OCI-LY1 (cell line): ENCODE results near the gene SUFU.

ENCODE experiments used
- H2AFZ ChIP-seq: fragments of 200-600 bp; sonication (generic), shearing (Covaris generic); 2 replicates; pipeline ENCODE4 v1.6.0; 2014; ENCODE audit warnings: antibody characterized with exemption, mild to moderate bottlenecking, low read length
- H3F3A ChIP-seq: fragments of 200-600 bp; sonication (generic), shearing (Covaris generic); 2 replicates; pipeline ENCODE4 v1.6.0; 2014; ENCODE audit warnings: mild to moderate bottlenecking, antibody characterized with exemption, low read length, moderate library complexity; ENCODE audit not compliant: insufficient read depth
- H3K27ac ChIP-seq: fragments of 200-600 bp; sonication (generic); 2 replicates; pipeline ENCODE4 v1.5.1; 2014; ENCODE audit warnings: low read length, mixed run types, mild to moderate bottlenecking, low read depth; ENCODE audit not compliant: poor library complexity, severe bottlenecking
- H3K27me3 ChIP-seq: fragments of 200-600 bp; sonication (generic); 2 replicates; pipeline ENCODE4 v1.6.0; 2014; ENCODE audit warnings: antibody characterized with exemption, mild to moderate bottlenecking, low read length, moderate library complexity; ENCODE audit not compliant: insufficient read depth
- H3K36me3 ChIP-seq: fragments of 200-600 bp; sonication (generic); 2 replicates; pipeline ENCODE4 v1.6.1; 2014; ENCODE audit warnings: mild to moderate bottlenecking, antibody characterized with exemption, low read length, moderate library complexity, mixed read lengths; ENCODE audit not compliant: insufficient read depth
- H3K4me1 ChIP-seq: fragments of 200-600 bp; sonication (generic); 2 replicates; pipeline ENCODE4 v1.5.1; 2014; ENCODE audit warnings: mild to moderate bottlenecking, low read length, moderate library complexity; ENCODE audit not compliant: insufficient read depth, severe bottlenecking
- H3K4me2 ChIP-seq: fragments of 200-600 bp; sonication (generic), shearing (Covaris generic); 2 replicates; pipeline ENCODE4 v1.6.1; 2014; ENCODE audit warnings: low read length
- H3K4me3 ChIP-seq: fragments of 200-600 bp; sonication (generic); 2 replicates; pipeline ENCODE4 v1.5.1; 2014; ENCODE audit warnings: low read length, low read depth, mild to moderate bottlenecking, mixed read lengths; ENCODE audit not compliant: poor library complexity, severe bottlenecking
- H3K79me2 ChIP-seq: fragments of 200-600 bp; shearing (Covaris generic); 2 replicates; pipeline ENCODE4 v1.6.1; 2016; ENCODE audit warnings: mixed run types, low read length, mixed read lengths; ENCODE audit not compliant: insufficient read depth
- H3K9ac ChIP-seq: fragments of 200-600 bp; sonication (generic), shearing (Covaris generic); 2 replicates; pipeline ENCODE4 v1.6.1; 2014; ENCODE audit warnings: mild to moderate bottlenecking, low read length, mixed read lengths
- H3K9me2 ChIP-seq: fragments of 200-600 bp; sonication (generic), shearing (Covaris generic); 2 replicates; pipeline ENCODE4 v1.6.1; 2014; ENCODE audit warnings: low read depth, mild to moderate bottlenecking, low read length, mixed read lengths
- H3K9me3 ChIP-seq: fragments of 200-600 bp; shearing (Covaris generic); 2 replicates; pipeline ENCODE4 v1.6.1; 2014; ENCODE audit warnings: low read length, mixed read lengths
- H4K20me1 ChIP-seq: fragments of 200-600 bp; sonication (generic), shearing (Covaris generic); 2 replicates; pipeline ENCODE4 v1.6.0; 2016; ENCODE audit warnings: mild to moderate bottlenecking, low read length; ENCODE audit not compliant: insufficient read depth
- EZH2 ChIP-seq: fragments of 200-600 bp; sonication (generic), shearing (Covaris generic); IDR thresholded peaks from 2 replicates; pipeline ENCODE4 v1.8.0; 2017; ENCODE audit warnings: borderline replicate concordance, mixed run types, mild to moderate bottlenecking, antibody characterized with exemption, low read length, moderate library complexity, mixed read lengths
- TF ChIP-seq, protein P1 (sequence below): fragments of 200-600 bp; sonication (generic), shearing (Covaris generic); IDR thresholded peaks from 2 replicates; pipeline ENCODE4 v1.5.1; 2017; ENCODE audit warnings: mild to moderate bottlenecking, antibody characterized with exemption, low read length, moderate library complexity, mixed read lengths

SUFU gene

DNA sequence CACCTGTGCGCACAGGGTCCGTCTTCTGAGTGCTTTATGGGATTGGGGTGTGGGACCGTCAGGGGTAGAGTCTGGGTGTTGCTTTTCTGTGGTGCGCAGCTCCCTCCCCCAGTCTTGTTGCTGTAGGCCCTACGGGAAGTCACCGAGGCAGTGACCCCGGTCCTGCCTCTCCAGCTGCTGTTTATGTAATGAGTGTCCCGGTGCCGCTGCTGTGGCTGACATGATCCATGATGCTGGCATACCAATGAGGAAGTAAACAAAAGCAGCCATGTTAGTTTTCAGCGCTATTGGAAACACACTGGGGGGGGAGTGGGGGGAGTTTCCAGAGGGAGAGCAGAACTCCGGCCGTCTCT is 141.6 kb downstream of the SUFU start:
- Histone ChIP-seq H3K4me2 (peak overlapping the region; percentile 94), H3K27me3 (no peaks in the 10 kb centered on the region), H3K27ac (peak overlapping the region; percentile 98), H3K9me3 (no peaks in the 10 kb centered on the region), H3K36me3 (no peaks in the 10 kb centered on the region), H3F3A (no peaks in the 10 kb centered on the region; the same call in 1 of the 2 replicates), H3K79me2 (peaks cover 4% of the 10 kb centered on the region; the same call in 1 of the 2 replicates), H3K4me3 (peak overlapping the region; percentile 90), H3K4me1 (peaks cover 45% of the 10 kb centered on the region), H2AFZ (no peak overlapping the region), H3K9me2 (no peaks in the 10 kb centered on the region), H3K9ac (peak overlapping the region; percentile 90), H4K20me1 (no peaks in the 10 kb centered on the region)
- TF ChIP-seq, protein P1, sequence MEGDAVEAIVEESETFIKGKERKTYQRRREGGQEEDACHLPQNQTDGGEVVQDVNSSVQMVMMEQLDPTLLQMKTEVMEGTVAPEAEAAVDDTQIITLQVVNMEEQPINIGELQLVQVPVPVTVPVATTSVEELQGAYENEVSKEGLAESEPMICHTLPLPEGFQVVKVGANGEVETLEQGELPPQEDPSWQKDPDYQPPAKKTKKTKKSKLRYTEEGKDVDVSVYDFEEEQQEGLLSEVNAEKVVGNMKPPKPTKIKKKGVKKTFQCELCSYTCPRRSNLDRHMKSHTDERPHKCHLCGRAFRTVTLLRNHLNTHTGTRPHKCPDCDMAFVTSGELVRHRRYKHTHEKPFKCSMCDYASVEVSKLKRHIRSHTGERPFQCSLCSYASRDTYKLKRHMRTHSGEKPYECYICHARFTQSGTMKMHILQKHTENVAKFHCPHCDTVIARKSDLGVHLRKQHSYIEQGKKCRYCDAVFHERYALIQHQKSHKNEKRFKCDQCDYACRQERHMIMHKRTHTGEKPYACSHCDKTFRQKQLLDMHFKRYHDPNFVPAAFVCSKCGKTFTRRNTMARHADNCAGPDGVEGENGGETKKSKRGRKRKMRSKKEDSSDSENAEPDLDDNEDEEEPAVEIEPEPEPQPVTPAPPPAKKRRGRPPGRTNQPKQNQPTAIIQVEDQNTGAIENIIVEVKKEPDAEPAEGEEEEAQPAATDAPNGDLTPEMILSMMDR: no peak
- TF ChIP-seq EZH2: no peak

DNA sequence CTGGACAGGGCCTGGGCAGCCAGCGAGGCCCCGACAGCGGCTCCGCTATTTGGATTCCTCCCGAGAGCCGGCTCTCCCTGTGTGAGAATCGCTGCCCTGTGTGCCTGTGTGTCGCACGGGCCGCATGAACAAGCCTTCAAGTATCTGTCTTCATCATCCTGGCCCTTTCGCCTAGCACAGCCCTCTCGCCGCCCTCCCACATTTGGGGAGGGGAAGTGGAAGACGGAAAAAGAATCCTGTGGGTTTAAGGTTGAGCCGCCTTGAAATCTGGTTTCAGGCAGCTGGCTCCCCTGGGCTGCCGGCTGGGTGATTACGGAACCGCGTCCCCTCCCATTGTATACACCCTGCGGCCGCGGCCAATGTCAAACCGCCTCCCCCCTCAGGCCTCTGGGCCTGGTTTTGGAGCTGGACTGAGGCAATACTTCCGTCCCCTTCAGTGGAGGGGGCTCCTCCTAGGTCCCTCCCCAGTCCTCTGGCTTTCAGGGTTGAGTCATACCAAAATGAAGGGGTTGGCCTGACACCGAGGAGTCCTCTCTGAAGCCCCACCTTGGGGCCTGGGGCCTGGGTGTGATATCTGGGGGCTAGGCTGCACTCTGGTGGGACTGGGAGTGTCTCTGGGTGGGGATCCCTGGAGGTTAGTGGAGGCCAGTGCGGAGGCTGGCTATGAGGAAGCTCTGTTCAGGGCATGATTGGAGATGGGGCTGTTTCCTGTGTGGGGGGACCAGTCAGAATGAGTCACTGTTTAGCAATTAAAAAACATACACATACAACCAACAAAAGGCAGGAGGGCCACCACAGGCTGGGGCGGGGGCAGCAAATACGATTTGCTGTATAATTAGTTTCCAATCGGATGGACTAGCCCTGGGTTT is 142.2 kb downstream of the SUFU start:
- Histone ChIP-seq H3K9me2 (no peaks in the 10 kb centered on the region), H3K36me3 (no peaks in the 10 kb centered on the region), H3K9ac (peak overlapping the region; percentile 90), H3K4me1 (peaks cover 51% of the 10 kb centered on the region), H3K9me3 (no peaks in the 10 kb centered on the region), H3K79me2 (peaks cover 5% of the 10 kb centered on the region; the same call in 1 of the 2 replicates), H3K4me3 (peak overlapping the region; percentile 90), H4K20me1 (no peaks in the 10 kb centered on the region), H3F3A (no peaks in the 10 kb centered on the region; the same call in 1 of the 2 replicates), H3K27me3 (no peaks in the 10 kb centered on the region), H2AFZ (no peak overlapping the region), H3K27ac (peak overlapping the region; percentile 98), H3K4me2 (peak overlapping the region; percentile 94)
- TF ChIP-seq EZH2: no peak
- TF ChIP-seq, protein P1: no peak

DNA sequence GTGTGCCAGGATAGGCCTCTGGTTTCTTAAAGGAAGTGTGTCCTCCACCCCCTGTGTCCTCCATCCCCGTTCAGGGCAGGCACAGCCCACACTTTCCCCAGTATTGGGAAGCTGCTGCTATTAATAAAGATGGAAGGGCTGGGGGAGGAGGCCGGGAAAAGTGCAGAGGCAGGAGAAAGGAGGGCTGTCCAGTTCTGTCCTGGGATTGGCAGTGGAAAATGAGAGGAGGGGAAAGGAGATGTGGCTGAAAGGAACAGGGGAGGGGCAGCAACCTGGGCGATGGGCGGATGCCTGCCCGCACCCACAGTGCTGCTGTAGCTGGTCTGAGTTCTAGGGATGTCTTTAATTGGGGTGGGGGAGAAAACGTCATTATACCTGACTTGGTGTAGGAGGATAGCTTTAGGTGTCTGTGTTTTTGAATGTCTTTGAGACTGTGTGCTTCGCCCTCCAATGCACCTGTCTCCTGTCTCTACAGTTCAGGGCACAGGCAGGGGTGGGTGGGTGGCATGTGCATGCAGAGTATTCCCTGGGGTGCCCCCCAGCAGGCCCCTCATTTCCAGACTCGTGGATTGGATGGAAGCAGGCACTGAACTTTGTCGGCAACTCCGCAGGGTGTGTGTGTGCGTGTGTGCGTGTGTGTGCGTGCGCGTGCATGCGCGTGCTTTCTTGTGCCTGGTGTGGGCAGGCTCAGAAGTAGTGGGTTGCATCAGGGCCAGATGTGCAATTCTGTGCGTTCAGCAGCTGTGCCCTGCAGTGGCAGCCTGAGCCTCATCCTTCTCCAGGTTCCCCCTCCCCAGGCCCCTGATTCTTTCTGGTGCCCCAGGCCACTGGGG is 143.1 kb downstream of the SUFU start:
- H3F3A ChIP-seq: peaks cover 3% of the 10 kb centered on the region; the same call in 1 of the 2 replicates
- peak overlapping the region; percentile 90 for H3K4me3 ChIP-seq
- H2AFZ ChIP-seq: no peak overlapping the region
- H3K27me3 ChIP-seq: no peaks in the 10 kb centered on the region
- peak overlapping the region; percentile 94 for H3K4me2 ChIP-seq
- peaks cover 59% of the 10 kb centered on the region for H3K4me1 ChIP-seq
- no peaks in the 10 kb centered on the region for H3K36me3 ChIP-seq
- TF ChIP-seq EZH2: no peak
- TF ChIP-seq, protein P1: no peak
- peaks cover 5% of the 10 kb centered on the region; the same call in 1 of the 2 replicates for H3K79me2 ChIP-seq
- peak overlapping the region; percentile 90 for H3K9ac ChIP-seq
- no peaks in the 10 kb centered on the region for H3K9me2 ChIP-seq
- H3K9me3 ChIP-seq: no peaks in the 10 kb centered on the region
- H4K20me1 ChIP-seq: no peaks in the 10 kb centered on the region
- peak overlapping the region; percentile 98 for H3K27ac ChIP-seq
